CD4-positive, alpha-beta T cell (primary cell): ENCODE data around the gene GRID2. TPM values are rescaled to one million over a fixed set of nuclear protein-coding genes. Genes with fewer than 3 reads are reported as not detected.

Source experiments
- ATAC-seq: fragments of 200-7000 bp; cut with Tn5 transposase; one replicate; pipeline ENCODE4 v1.10.0; 2022; ENCODE audit warnings: mild to moderate bottlenecking; ENCODE audit not compliant: poor library complexity
- CTCF ChIA-PET: fragments of 350-600 bp; sonication (Branson Sonifier 250); formaldehyde crosslinking; loops from one replicate; lab custom pipeline; 2021; ENCODE audit warnings: antibody characterized with exemption, inconsistent platforms; lab: Charles Lee
- POLR2A ChIA-PET: fragments of 350-600 bp; sonication (Branson Sonifier 250); formaldehyde crosslinking; loops from one replicate; lab custom pipeline; 2021; ENCODE audit warnings: antibody characterized with exemption, inconsistent platforms; lab: Charles Lee
- DNase-seq, 14 experiments: peaks; one replicate each; pipeline ENCODE4 v3.0.0-alpha.2; 2013 to 2020; ENCODE audit warnings: mixed read lengths in 2 of 14
- H3K27ac ChIP-seq, 2 donors: one replicate each; pipeline versions ENCODE4 v1.5.1 to v1.7.0; 2013; ENCODE audit warnings: low read length in 2 of 2, low read depth in 1 of 2, mild to moderate bottlenecking in 1 of 2
- H3K27me3 ChIP-seq, 2 experiments: 1 replicate in 1 of 2; 2 replicates in 1 of 2; pipeline versions ENCODE4 v1.6.1 to v1.7.0; 2013; ENCODE audit warnings: low read length in 2 of 2, control low read depth in 1 of 2, mild to moderate bottlenecking in 1 of 2, moderate library complexity in 1 of 2; ENCODE audit not compliant: insufficient read depth in 2 of 2, control insufficient read depth in 1 of 2
- H3K36me3 ChIP-seq: one replicate; pipeline ENCODE4 v1.6.1; 2013; ENCODE audit warnings: low read length, control low read depth; ENCODE audit not compliant: insufficient read depth
- H3K4me1 ChIP-seq: one replicate; pipeline ENCODE4 v1.6.1; 2013; ENCODE audit warnings: low read length, control low read depth; ENCODE audit not compliant: insufficient read depth
- H3K4me3 ChIP-seq: one replicate; pipeline ENCODE4 v1.5.1; 2013; ENCODE audit warnings: mild to moderate bottlenecking, low read length, moderate library complexity
- H3K9me3 ChIP-seq, 2 experiments: 1 replicate in 1 of 2; 2 replicates in 1 of 2; pipeline versions ENCODE4 v1.6.1 to v1.7.0; 2013; ENCODE audit warnings: low read length in 2 of 2, mild to moderate bottlenecking in 2 of 2, control low read depth in 1 of 2, moderate library complexity in 1 of 2; ENCODE audit not compliant: control insufficient read depth in 1 of 2, insufficient read depth in 1 of 2
- H3K27ac Mint-ChIP-seq: one replicate; pipeline ENCODE4 v1.8.0; 2020; ENCODE audit warnings: mixed read lengths
- H3K27me3 Mint-ChIP-seq: one replicate; pipeline ENCODE4 v1.8.0; 2021; ENCODE audit warnings: mixed read lengths
- H3K36me3 Mint-ChIP-seq: one replicate; pipeline ENCODE4 v1.8.0; 2021; ENCODE audit warnings: low read depth, mixed read lengths
- H3K4me1 Mint-ChIP-seq: one replicate; pipeline ENCODE4 v1.8.0; 2021; ENCODE audit warnings: low read depth, mixed read lengths
- H3K4me3 Mint-ChIP-seq: one replicate; pipeline ENCODE4 v1.8.0; 2020; ENCODE audit warnings: mild to moderate bottlenecking, mixed read lengths
- H3K9me3 Mint-ChIP-seq: one replicate; pipeline ENCODE4 v1.8.0; 2020; ENCODE audit warnings: mixed read lengths
- intact Hi-C, 2 experiments: fragments of 100-400 bp; cut with DNase I in 1 of 2; cut with micrococcal nuclease in 1 of 2; formaldehyde crosslinking; loops; one replicate each; pipeline versions ENCODE4 v1.15.1 to v1.9.0; 2023 to 2025; cut with DNase I, micrococcal nuclease
- total RNA-seq, 174 experiments: library from RNA in 2 of 174; stranded (reverse) in 2 of 174; gene quantifications; one replicate each; pipeline ENCODE4 v1.2.3 and lab custom pipeline; 2021 to 2026
- TF ChIP-seq, protein P1 (sequence below): fragments of 200-600 bp; IDR thresholded peaks from one replicate; pipeline ENCODE4 v1.8.0; 2022; ENCODE audit warnings: antibody characterized with exemption, mild to moderate bottlenecking

Gene GRID2
- total RNA-seq, 2 experiments from 2014 or later: not detected

DNA sequence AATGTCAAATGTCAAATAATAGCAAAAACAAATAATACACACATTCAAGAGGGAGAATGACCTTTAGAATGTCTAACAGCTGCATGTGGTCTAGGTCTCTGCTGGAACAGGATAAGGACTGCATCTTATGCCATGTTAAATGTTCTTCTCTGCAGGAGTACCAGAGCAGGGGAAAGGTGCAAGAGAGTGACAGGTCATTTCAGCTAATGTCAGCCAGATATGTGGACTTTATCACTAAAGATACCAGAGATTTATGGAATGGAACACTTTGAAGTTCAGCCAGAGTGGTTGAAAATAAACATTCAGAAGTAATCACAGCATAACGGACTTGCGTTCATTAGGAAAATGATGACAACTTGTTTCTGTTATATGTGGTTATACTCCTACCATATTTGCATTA is 24.3 kb downstream of the GRID2 start:
- Mint-ChIP-seq H3K9me3 (no peaks in the 10 kb centered on the region), H3K27ac (no peak overlapping the region), H3K36me3 (no peaks in the 10 kb centered on the region), H3K27me3 (no peaks in the 10 kb centered on the region), H3K4me1 (no peaks in the 10 kb centered on the region), H3K4me3 (no peak overlapping the region)
- Histone ChIP-seq H3K4me3 (no peak overlapping the region), H3K36me3 (no peaks in the 10 kb centered on the region), H3K27me3 (no peaks in the 10 kb centered on the region), H3K9me3 (no peaks in the 10 kb centered on the region), H3K27ac (no peak overlapping the region), H3K4me1 (no peaks in the 10 kb centered on the region)
- DNase-seq (no peak), ATAC-seq (no peak)
- TF ChIP-seq, protein P1, sequence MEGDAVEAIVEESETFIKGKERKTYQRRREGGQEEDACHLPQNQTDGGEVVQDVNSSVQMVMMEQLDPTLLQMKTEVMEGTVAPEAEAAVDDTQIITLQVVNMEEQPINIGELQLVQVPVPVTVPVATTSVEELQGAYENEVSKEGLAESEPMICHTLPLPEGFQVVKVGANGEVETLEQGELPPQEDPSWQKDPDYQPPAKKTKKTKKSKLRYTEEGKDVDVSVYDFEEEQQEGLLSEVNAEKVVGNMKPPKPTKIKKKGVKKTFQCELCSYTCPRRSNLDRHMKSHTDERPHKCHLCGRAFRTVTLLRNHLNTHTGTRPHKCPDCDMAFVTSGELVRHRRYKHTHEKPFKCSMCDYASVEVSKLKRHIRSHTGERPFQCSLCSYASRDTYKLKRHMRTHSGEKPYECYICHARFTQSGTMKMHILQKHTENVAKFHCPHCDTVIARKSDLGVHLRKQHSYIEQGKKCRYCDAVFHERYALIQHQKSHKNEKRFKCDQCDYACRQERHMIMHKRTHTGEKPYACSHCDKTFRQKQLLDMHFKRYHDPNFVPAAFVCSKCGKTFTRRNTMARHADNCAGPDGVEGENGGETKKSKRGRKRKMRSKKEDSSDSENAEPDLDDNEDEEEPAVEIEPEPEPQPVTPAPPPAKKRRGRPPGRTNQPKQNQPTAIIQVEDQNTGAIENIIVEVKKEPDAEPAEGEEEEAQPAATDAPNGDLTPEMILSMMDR: no peak
- intact Hi-C loops: no loop called here
- CTCF ChIA-PET: no interaction called here
- POLR2A ChIA-PET: no interaction called here

DNA sequence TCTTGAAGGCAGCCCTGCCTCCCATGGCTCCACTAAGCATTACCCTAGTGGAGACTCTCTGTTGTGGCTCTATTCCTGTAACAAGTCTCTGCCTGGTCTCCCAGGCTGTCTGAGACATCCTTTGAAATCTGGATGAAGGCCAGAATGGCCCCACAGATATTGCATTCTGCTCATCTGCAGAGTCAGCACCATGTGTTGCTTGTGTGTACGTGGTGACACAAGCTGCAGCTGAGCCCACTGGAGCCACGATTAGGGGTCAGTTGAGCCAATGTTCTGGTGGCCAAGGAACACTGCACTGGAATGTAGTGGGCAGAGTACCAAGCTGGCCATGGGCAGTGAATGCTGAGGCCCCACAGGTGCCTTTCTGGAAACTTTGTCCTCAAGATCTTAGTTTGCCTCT is 29.2 kb downstream of the GRID2 start:
- Mint-ChIP-seq H3K4me3 (no peak overlapping the region), H3K9me3 (no peaks in the 10 kb centered on the region), H3K4me1 (no peaks in the 10 kb centered on the region), H3K27ac (no peak overlapping the region), H3K27me3 (no peaks in the 10 kb centered on the region), H3K36me3 (no peaks in the 10 kb centered on the region)
- Histone ChIP-seq H3K27me3 (no peaks in the 10 kb centered on the region), H3K4me1 (no peaks in the 10 kb centered on the region), H3K4me3 (no peak overlapping the region), H3K36me3 (no peaks in the 10 kb centered on the region), H3K27ac (no peak overlapping the region), H3K9me3 (no peaks in the 10 kb centered on the region)
- ATAC-seq (no peak), DNase-seq (no peak)
- POLR2A ChIA-PET: no interaction called here
- TF ChIP-seq, protein P1: no peak
- CTCF ChIA-PET: no interaction called here
- intact Hi-C loops: no loop called here

DNA sequence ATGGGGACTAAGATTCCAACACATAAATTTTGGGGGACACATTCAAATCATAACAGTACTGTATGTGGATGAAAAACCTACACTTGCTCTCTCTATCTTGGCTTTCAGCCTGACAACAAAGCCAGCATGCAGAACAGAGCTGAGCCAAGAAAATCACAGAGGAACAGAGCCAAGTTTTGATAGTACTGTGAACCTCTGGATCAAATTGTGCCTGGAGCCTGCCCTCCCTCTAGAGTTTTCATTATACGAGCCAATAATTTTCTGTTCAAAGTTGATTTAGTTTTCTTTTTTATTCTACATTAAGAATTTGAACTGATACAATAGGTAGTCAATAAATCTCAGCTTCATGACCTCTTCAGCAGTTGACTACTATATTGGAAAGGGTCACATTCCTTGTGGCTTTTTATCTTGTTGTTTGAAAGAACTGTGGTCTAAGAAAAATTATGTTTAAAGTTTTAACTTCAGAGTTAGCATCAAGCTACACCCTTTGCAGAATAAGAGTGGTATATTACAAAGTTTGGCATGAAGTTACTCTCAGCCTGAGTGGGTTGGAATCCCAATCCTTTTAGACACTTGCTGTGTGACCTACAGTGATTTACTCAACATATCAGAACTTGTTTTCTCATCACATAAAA is 31.1 kb downstream of the GRID2 start:
- H3K4me3 Mint-ChIP-seq: no peak overlapping the region
- intact Hi-C loops: no loop called here
- no peaks in the 10 kb centered on the region for H3K27me3 Mint-ChIP-seq
- POLR2A ChIA-PET: no interaction called here
- no peak overlapping the region for H3K27ac Mint-ChIP-seq
- DNase-seq: no peak
- no peaks in the 10 kb centered on the region for H3K4me1 ChIP-seq
- H3K27ac ChIP-seq: no peak overlapping the region
- no peaks in the 10 kb centered on the region for H3K36me3 Mint-ChIP-seq
- no peaks in the 10 kb centered on the region for H3K36me3 ChIP-seq
- CTCF ChIA-PET: no interaction called here
- H3K4me3 ChIP-seq: no peak overlapping the region
- H3K9me3 ChIP-seq: no peaks in the 10 kb centered on the region
- H3K4me1 Mint-ChIP-seq: no peaks in the 10 kb centered on the region
- no peak for ATAC-seq
- H3K27me3 ChIP-seq: no peaks in the 10 kb centered on the region
- no peaks in the 10 kb centered on the region for H3K9me3 Mint-ChIP-seq
- TF ChIP-seq, protein P1: no peak
